ENCODE measurements around the gene RPL37A.

RPL37A gene

DNA sequence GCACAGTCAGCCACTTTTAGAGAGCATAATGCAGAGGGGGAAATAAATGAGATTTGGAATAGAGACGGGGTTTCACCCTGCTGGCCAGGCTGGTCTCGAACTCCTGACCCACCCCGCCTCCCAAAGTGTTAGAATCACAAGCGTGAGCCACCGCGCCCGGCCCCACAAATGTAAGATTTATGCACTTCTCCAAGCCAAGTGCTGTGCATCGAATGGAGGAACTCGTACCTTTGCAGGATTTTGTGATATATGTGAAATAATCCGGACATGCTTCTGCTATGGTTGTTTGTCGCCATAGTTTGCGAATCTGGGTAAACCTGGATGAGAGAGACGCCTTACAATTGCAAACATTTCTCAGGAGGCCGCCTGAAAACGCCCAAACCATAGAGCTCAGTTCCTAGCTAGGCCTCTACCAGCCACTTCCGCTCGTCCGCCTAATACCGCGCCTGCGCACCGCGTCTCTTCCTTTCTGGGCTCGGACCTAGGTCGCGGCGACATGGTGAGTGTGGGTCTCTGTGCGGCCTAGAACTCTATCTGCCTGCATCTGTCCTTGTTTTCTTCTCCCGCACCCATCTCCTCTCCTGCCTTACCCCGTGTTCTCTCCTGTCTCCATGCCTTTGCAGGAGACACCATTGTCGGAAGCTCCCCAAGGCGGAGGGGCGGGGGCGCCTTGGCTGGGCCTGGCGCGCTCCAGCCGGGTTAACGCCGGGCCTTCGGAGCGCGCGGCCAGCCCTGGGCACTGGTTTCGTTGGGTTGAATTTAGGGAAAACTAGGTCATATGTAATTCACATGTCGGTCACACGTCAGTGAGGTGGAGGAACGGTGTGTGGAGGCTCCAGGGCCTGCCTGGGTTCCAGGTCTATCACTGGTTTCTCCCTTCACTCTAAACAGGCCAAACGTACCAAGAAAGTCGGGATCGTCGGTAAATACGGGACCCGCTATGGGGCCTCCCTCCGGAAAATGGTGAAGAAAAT, at the start of gene RPL37A:
Gene RPL37A, plus strand, starts transcription at position 466 of the 974 bp plus-strand sequence. Its CDS starts 31 bp downstream, at position 497.
- peak; percentile 86 for DNase-seq (ENCODE audit: low read depth, low spot score)

GRCh38 chr2:216450346-216450745, 48.3 kb upstream of the RPL37A start:
- DNase-seq (ENCODE audit: low read depth, low spot score) = no peak

GRCh38 chr2:216450784-216451183, 47.9 kb upstream of the RPL37A start:
- DNase-seq (ENCODE audit: low read depth, low spot score) = no peak

DNA sequence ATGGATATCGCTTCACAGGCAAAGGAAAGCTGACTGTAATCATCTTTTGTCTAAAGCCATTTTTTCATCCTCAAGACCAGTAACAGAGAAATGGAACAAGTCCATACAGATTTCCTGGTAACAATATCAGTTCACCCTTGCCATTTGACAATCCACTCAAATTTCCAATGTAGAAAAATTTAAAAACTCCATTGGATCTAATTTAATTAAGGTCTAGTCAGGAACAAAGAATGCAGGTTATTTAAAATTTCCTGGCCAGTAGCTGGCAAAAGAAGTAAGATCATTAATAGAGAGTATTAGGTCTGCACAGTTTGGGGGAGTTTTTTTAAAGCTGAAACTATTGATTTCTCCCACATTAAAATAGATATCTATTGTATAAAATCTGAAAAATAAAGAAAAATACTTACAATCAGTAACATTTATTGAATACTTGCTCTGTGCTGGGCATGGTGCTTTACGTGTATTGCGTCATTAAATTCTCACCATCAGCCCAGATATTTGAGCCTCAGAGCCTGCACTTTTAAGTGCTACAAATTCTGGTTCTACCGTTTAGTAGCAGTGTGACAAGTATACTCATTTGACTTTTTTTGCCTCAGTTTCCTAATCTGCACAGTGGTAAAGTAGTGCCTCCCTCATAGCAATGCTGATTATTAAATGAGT, 44.6 kb upstream of the RPL37A start:
- DNase-seq (ENCODE audit: low read depth, low spot score) = no peak

DNA sequence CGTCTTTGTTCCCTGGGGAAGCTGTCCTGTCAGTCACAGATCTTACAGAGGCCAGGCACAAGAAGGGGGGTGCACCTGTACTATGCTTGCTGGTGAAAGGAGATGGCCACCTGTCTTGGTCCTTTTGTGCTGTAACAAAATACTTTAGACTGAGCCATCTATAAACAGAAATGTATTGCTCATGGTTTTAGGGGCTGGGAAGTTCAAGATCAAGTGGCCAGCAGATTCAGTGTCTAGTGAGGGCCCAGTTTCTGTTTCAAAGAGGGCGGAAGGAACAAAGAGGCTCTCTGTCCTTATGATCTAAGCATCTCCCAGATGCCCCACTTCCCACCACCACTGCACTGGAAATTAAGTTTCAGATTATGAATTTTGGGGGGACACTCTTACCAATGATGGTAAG, 35.5 kb upstream of the RPL37A start:
- no peak for DNase-seq (ENCODE audit: low read depth, low spot score)

DNA sequence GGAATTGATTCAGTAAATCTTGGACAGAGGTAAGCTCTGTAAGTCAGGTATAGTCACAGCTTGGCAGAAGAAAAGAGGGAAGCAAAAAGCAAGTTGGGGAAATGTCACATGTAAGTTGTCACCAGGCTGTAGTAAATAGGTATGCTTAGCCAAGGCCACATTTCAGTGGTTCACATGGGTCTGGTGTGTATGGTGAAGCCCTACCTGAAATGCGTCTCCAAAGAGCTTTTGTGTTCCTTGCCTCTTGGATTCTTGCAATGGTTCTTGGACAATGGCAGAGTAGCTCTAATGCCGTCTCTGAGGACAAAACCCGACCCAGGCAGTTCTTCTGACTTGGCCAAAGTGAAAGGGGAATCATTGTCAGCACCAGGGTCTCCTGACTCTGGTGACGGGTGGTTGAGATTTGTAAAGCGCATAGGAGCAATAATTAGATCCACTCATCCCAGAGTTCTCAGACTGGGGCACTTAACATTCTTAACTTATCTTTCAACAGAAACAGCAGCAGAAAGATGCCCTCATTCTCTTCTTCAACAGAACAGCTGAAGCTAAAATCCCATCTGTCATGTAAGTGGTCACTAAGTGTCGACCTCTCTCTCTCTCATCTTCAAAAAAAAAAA, 34.4 kb upstream of the RPL37A start:
- no peak for DNase-seq (ENCODE audit: low read depth, low spot score)

DNA sequence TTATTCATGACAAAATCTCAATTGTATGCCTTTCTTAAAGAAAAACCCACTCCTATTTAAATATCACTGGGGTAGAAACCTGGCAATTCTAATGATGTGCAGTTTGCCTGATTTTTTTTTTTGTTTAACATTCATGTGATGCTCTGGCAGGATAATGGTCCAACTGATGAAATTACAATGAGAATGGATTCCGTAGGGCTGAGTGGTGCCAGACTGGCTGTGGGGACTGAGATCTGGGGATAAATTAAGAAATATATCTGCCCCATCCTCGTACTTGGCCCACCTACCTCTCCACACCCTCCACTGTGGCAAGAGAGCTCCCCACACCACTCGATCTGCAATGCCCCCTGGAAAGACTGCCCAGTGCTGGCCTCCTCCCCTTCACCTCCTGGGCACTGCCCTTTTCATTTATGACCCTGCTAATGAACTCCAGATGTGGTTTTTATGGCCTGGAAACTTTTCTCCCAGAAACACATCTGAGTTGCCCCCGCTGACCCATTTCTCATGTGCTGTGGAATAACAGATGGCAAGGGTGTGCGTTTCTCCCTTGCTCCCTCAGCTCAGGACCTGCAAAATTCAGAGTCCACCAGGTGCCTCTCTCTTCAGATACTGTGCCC, 33.0 kb upstream of the RPL37A start:
- no peak for DNase-seq (ENCODE audit: low read depth, low spot score)

DNA sequence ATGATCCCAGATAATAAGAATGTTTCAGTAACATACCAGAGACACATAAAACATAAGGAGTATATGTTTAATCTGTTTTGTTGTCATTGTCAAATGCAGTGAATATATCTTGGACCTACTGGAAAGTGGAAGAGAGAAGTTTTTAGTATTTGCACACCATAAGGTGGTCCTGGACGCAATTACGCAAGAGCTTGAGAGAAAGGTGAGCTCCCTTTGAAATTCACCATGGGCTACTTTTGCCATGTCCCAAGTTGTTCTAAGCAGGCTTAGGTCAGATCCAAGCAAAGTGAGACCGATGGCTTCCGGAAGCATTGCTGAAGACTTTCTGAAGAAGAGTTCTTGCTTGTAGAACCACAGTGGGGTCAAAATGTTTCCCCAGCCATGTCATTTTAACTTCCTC, 30.8 kb upstream of the RPL37A start:
- DNase-seq (ENCODE audit: low read depth, low spot score) = no peak

DNA sequence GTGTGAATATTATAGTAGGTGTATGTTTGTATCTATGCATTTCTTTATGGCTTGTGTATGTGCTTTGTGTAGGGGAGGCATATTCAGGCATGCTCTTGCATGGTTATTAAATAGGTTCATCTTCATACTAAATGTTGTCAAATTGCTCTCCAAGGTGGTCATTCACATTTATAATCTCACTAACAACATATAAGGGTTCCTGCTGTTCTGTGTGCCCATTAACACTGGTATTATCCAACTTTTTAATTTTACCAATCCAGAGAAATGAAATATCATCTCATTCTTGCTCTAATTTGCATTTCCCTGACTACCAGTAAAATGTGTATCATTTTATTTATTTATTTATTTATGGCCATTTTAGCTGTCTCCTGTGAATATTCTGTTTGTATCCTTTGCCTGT, 29.0 kb upstream of the RPL37A start:
- no peak for DNase-seq (ENCODE audit: low read depth, low spot score)

- no peak for DNase-seq (ENCODE audit: low read depth, low spot score)
Observed at GRCh38 chr2:216473187-216473586, 25.5 kb upstream of the RPL37A start.

DNA sequence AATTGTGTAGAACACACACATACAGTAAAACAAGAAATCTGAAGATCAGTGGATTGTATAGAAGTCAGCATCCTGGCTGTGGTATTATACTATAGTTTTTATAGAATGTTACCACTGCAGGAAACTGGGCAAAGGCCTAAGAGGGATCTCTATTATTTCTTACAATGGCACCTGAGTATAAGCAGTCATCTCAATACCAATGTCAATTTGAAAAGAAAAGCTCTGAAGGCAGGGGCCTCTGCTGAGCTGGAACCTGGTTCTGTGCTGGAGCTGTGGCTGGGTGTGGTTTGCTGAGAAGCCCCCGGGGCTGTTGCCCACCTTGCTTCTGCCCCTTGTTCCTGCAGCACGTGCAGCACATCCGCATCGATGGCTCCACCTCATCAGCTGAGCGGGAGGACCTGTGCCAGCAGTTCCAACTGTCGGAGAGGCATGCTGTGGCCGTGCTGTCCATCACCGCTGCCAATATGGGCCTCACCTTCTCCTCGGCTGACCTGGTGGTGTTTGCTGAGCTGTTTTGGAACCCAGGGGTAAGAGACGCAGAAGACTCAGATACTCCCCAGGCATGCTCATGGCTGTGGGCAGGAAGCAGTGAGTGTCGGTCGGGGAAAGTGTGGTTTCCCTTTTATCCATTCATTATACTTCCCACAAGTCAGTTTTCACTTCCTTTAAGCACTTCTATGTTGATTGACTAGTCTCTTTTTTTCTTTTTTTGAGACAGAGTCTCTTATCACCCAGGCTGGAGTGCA, 23.5 kb upstream of the RPL37A start:
- no peak for DNase-seq (ENCODE audit: low read depth, low spot score)

- DNase-seq (ENCODE audit: low read depth, low spot score) = no peak
Observed at GRCh38 chr2:216475767-216476166, 22.9 kb upstream of the RPL37A start.

DNA sequence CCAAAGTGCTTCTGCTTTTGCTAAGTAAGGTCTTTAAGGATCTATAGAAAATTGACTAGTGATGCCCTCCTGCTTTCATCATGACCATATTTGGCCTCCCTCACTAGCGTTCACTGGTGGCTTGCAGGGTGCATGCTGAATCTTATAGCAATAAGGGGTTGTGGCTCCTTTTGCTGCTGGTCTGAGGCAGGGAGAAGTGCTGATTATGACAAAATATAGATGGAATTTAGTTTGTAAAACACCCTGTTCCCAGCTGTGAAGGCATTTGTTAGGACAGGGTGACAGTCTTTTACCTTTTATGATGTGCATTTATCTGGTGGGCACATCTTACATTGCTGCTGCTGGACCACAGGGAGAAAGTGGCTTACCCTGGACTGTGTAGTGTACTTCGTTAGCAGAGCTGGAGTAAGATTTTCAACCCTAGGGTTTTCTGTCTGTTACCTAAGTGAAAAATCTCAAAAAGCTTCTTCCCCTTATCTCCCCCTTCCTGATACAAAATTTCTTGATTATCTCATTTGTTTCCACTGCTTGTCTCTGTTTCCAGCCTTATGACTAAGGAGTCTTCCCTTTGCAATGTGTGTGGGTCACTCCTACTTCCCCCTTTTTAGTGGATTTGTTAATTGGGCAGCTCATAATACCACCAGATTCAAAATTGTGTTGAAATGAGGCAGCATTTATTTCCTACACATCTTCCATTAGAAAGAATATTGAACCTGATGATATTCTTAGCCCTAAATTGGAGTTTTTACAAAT, 21.2 kb upstream of the RPL37A start:
- no peak for DNase-seq (ENCODE audit: low read depth, low spot score)

DNA sequence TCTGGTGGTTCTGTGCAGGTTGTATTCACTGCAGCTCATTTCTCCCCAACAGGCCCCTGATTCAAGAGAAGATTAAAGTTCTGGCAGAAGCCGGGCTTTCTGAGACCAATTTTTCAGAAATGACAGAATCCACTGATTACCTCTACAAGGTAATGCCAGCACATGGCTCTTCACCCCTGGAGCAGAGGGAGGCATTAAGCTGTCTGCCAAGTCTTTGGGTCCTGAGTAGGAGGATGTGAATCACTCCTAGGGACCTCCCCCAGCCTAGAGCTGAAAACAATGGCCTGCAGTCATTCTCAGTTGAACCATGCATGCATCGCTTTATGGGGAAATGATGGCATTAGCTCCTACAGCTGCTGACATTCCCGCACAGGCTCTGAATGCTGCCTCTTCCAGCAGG, 20.5 kb upstream of the RPL37A start:
- DNase-seq (ENCODE audit: low read depth, low spot score) = no peak

- DNase-seq (ENCODE audit: low read depth, low spot score) = no peak
Observed at GRCh38 chr2:216478791-216479190, 19.9 kb upstream of the RPL37A start.

DNA sequence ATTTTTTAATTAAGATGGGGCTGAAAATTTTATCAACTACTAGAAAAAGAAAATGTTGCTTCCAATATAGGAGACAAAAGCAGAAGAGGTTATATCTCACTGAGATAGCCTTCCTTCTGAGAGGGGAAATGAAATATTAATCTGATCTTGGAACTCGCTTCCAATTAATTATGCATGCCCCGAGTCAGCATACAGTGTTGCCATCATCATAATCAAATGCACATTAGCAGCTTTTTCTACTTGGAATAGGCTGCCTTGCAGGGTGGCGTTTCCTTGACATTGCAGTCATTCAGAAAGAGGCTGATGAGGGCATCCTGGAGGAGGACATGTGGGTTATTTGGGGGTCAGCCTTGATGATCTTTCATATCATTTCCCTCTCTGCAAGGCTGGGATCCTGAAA, 18.4 kb upstream of the RPL37A start:
- no peak for DNase-seq (ENCODE audit: low read depth, low spot score)

GRCh38 chr2:216482640-216483039, 16.0 kb upstream of the RPL37A start:
- no peak for DNase-seq (ENCODE audit: low read depth, low spot score)

GRCh38 chr2:216485237-216485636, 13.4 kb upstream of the RPL37A start:
- DNase-seq (ENCODE audit: low read depth, low spot score) = no peak

DNA sequence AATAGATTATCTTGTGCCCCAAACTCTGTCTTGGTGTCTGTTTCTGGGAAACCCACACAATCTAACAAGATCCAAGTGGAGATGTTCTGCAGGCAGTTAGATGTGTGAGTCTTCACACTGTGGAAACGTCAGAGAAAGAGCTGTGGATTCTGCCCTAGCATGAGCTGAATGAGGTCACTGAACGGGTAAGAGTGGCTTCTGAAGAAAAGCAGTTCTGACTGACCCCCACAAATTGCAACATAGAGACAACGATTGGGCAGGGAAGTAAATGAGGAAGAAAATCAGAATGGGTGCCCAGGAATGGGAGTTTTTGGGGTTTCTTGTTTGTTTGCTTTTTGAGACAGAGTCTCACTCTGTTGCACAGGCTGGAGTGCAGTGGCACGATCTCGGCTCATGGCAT, 12.9 kb upstream of the RPL37A start:
- DNase-seq (ENCODE audit: low read depth, low spot score) = no peak

DNA sequence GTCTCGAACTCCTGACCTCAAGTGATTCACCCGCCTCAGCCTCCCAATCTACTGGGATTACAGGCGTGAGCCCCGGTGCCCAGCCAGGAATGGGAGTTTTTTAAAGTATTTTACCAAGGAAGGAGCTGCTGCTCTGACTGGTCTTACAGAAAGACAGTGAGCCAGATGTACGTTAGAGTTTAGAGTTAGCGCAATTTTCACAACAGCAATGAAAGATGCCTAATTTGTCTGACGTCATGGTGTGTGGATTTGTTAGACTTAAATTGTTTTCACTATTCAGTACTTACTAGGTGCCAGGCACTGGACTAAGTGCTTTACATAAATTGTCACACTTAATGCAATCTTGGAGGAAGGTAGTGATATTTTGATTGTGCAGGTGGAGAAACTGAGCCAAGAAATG, 12.4 kb upstream of the RPL37A start:
- DNase-seq (ENCODE audit: low read depth, low spot score) = no peak

- no peak for DNase-seq (ENCODE audit: low read depth, low spot score)
Observed at GRCh38 chr2:216486708-216487107, 11.9 kb upstream of the RPL37A start.
